Lung (tissue), 12 donors: ENCODE data around the gene CLIC5. TPM values are rescaled to one million over a fixed set of nuclear protein-coding genes. Genes with fewer than 3 reads are reported as not detected.
A peak's percentile ranks its signal among the peaks of the same experiment; 100 is the strongest.

Source experiments
- ATAC-seq: fragments of 200-7000 bp; cut with Tn5 transposase; one replicate; pipeline ENCODE4 v1.9.1; 2020; ENCODE audit warnings: moderate number of reproducible peaks; ENCODE audit not compliant: insufficient read depth, low FRiP score
- DNase-seq, 3 donors: peaks; one replicate each; pipeline ENCODE4 v3.0.0-alpha.2; 2013 to 2017
- H3K27ac ChIP-seq, 2 donors: one replicate each; pipeline ENCODE4 v1.5.1; 2013; ENCODE audit warnings: mild to moderate bottlenecking in 2 of 2, moderate library complexity in 2 of 2, control low read depth in 1 of 2, inconsistent platforms in 1 of 2, low read depth in 1 of 2, low read length in 1 of 2
- H3K27me3 ChIP-seq, 3 donors: one replicate each; pipeline ENCODE4 v1.5.1; 2013; ENCODE audit warnings: low read length in 2 of 3; ENCODE audit not compliant: control insufficient read depth in 3 of 3, insufficient read depth in 3 of 3
- H3K36me3 ChIP-seq, 4 donors: one replicate each; pipeline ENCODE4 v1.5.1; 2013; ENCODE audit warnings: low read length in 4 of 4, mild to moderate bottlenecking in 1 of 4, moderate library complexity in 1 of 4; ENCODE audit not compliant: control insufficient read depth in 4 of 4, insufficient read depth in 4 of 4
- H3K4me1 ChIP-seq, 5 donors: one replicate each; pipeline ENCODE4 v1.5.1; 2013; ENCODE audit warnings: low read length in 5 of 5, mild to moderate bottlenecking in 2 of 5, moderate library complexity in 1 of 5; ENCODE audit not compliant: control insufficient read depth in 5 of 5, insufficient read depth in 5 of 5
- H3K4me3 ChIP-seq: one replicate; pipeline ENCODE4 v1.5.1; 2013; ENCODE audit warnings: mild to moderate bottlenecking, control low read depth, moderate library complexity
- H3K9ac ChIP-seq, 2 donors: one replicate each; pipeline ENCODE4 v1.5.1; 2013; ENCODE audit warnings: low read length in 2 of 2, control low read depth in 1 of 2; ENCODE audit not compliant: insufficient read depth in 1 of 2
- H3K9me3 ChIP-seq, 4 donors: one replicate each; pipeline ENCODE4 v1.5.1; 2013; ENCODE audit warnings: low read length in 3 of 4, mild to moderate bottlenecking in 1 of 4, moderate library complexity in 1 of 4; ENCODE audit not compliant: control insufficient read depth in 4 of 4, insufficient read depth in 3 of 4
- WGBS, 2 donors: extraction: QIAGEN DNeasy Blood & Tissue Kit; methylation state at CpG; one replicate each; pipeline ENCODE4 v1.1.7; 2013; 5-methylcytosine and 5-hydroxymethylcytosine counted together
- polyA plus RNA-seq, 2 donors: library from polyadenylated mRNA; stranded (reverse); fragments of 200-250 nt; gene quantifications; one replicate each; pipeline ENCODE4 v1.2.1, GENCODE V29; 2013
- total RNA-seq, 2 donors: library from RNA; depleted of rRNA in 1 of 2; stranded (reverse); fragments of >200 nt in 1 of 2; gene quantifications; one replicate each; pipeline ENCODE4 v1.2.1, GENCODE V29; 2014 to 2021
- TF ChIP-seq, protein P1 (sequence below): IDR thresholded peaks from 2 replicates; pipeline ENCODE4 v1.5.1; 2012; ENCODE audit warnings: mild to moderate bottlenecking; ENCODE audit errors: control extremely low read depth, extremely low read depth
- donor health status: control.
- donor health status: control.
- donor health status: Bipolar disorder and iron deficiency.
- donor health status: healthy.
- donor health status: DM: yes; HTN: yes; CAD: no.

Gene CLIC5
- total and polyA plus RNA-seq, 4 donors, result 14.8 to 92.3 (median 40.7) TPM

DNA sequence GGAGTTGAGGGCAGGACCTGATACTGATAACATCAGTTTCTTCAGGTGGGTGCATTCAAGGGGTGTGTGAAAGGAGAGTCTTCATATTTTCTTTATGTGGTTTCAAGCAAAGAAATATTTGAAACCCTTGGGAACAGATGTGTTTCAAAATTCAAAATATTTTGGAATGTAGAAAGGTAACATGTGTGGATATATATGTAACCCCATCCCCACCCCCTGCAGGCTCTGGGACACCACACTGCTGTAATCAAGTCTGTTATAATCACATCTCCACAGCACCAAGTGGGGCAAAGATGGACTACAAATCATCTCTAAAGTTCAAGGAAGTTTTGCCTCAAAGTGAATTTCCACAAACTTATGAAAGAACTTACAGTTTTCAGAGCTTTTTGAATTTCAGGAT lies 41.1 kb downstream of the CLIC5 start:
- ATAC-seq (no peak), DNase-seq (no peak)
- no peaks in the 10 kb centered on the region for H3K36me3 ChIP-seq
- no peak overlapping the region for H3K4me3 ChIP-seq
- no peak overlapping the region for H3K27ac ChIP-seq
- no peak overlapping the region for H3K9ac ChIP-seq
- peaks cover 0 to 37% (median 0%) of the 10 kb centered on the region in 5 donors for H3K4me1 ChIP-seq
- H3K27me3 ChIP-seq, result peaks cover 0 to 2% (median 0%) of the 10 kb centered on the region in 3 donors
- H3K9me3 ChIP-seq, result no peaks in the 10 kb centered on the region
- TF ChIP-seq, protein P1, sequence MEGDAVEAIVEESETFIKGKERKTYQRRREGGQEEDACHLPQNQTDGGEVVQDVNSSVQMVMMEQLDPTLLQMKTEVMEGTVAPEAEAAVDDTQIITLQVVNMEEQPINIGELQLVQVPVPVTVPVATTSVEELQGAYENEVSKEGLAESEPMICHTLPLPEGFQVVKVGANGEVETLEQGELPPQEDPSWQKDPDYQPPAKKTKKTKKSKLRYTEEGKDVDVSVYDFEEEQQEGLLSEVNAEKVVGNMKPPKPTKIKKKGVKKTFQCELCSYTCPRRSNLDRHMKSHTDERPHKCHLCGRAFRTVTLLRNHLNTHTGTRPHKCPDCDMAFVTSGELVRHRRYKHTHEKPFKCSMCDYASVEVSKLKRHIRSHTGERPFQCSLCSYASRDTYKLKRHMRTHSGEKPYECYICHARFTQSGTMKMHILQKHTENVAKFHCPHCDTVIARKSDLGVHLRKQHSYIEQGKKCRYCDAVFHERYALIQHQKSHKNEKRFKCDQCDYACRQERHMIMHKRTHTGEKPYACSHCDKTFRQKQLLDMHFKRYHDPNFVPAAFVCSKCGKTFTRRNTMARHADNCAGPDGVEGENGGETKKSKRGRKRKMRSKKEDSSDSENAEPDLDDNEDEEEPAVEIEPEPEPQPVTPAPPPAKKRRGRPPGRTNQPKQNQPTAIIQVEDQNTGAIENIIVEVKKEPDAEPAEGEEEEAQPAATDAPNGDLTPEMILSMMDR, result no peak

DNA sequence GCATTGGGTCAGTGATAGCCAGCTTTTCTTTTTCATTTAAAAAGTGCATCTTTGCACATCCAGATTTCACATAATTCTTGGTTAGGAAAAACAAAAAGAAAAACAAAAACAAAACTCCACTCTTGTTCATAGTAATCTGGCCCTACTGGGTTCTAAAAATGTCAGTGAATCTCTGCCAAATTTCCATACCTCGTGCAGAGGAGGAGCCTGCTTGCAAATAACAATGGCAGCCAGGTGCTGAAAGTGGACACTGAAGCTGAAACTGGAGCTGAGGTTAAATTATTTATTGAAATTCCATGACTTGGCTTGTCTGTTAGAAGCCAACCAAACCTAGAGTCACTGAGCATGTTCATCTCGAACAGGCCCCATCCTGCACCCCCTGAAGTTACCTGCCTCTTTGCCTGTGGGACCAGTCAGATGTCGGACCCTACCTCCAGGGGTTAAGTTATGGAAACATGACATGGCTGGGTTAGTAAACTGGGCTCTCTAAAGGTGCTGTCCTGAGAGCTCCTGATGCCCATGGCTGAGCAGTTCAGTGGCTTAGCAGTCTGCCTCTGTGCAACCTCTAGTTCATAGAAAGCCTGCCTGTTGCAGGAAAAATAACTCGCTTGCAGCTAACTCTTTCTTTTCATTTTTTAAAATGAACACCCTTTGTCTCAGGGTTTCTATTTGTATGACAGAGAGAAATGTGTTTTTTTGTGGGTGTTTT lies 42.7 kb downstream of the CLIC5 start:
- TF ChIP-seq, protein P1, result no peak
- no peaks in the 10 kb centered on the region for H3K9me3 ChIP-seq
- H3K36me3 ChIP-seq, result no peaks in the 10 kb centered on the region
- no peak for DNase-seq
- peaks cover 0 to 42% (median 0%) of the 10 kb centered on the region in 5 donors for H3K4me1 ChIP-seq
- no peak for ATAC-seq
- H3K4me3 ChIP-seq, result no peak overlapping the region
- 90% methylated on average over 4 of the region's 4 CpGs for WGBS, 2 donors
- peaks cover 0 to 2% (median 0%) of the 10 kb centered on the region in 3 donors for H3K27me3 ChIP-seq
- H3K27ac ChIP-seq, result peak overlapping the region in 1 of 2 donors; percentile 70
- no peak overlapping the region for H3K9ac ChIP-seq

DNA sequence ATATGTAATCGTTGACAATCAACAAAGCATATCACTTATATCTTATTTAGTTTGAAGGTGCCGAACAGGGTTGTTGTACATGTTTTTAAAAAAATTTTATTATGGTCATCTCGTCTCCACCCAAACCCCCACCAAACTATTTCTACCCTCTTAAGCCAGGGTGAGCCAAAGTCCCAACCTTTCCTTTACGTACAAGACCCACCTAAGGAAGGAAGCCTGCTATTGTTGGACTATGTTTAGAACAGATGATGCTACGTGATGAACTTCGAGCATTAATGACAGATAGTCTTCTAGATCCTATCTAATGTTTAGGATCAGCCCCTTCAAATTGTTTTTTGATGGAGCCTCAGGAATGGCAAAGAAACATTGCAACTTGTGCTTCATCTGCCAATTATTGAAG lies 44.4 kb downstream of the CLIC5 start:
- Histone ChIP-seq H3K9me3 (no peaks in the 10 kb centered on the region), H3K4me3 (no peak overlapping the region), H3K36me3 (no peaks in the 10 kb centered on the region), H3K4me1 (peaks cover 0 to 46% (median 0%) of the 10 kb centered on the region in 5 donors), H3K27ac (peak overlapping the region in 1 of 2 donors; percentile 70), H3K9ac (no peak overlapping the region), H3K27me3 (no peaks in the 10 kb centered on the region)
- TF ChIP-seq, protein P1, result no peak
- WGBS, 2 donors, result 75 to 82% methylated on average over 6 of the region's 6 CpGs
- DNase-seq (peak in 1 of 3 donors; percentile 16), ATAC-seq (no peak)
